ENCODE measurements around the gene MAGI2. TPM values are rescaled to one million over a fixed set of nuclear protein-coding genes. Genes with fewer than 3 reads are reported as not detected.

MAGI2 gene
- total RNA-seq, 1 donor = 0.42 TPM

DNA sequence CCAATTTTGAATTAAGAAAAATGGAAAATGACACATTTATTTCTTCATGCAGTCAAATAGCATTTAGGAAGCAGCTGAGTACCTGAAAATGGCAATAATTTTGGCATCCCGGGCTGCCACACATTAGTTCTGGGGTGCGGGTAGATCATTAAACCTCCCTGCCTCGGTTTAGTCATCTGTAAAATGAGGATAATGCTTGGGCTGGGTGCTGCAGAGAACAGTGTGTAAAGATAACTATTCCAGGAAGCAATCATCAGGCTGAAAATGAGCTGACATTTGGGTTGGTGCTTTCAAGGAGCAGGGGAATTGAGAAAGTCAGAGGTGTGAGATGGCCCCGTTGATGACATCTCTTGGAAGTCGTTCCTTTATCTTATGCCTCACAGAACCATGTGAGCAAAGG is 887.7 kb downstream of the MAGI2 start:
- no peaks in the 10 kb centered on the region for H3K27me3 ChIP-seq (ENCODE audit: insufficient read depth, low read length)
- H3K9me3 ChIP-seq (ENCODE audit: low read depth, low read length) = no peaks in the 10 kb centered on the region
- H3K4me3 ChIP-seq (ENCODE audit: low read length) = no peak overlapping the region
- H3K4me1 ChIP-seq (ENCODE audit: insufficient read depth, low read length) = no peaks in the 10 kb centered on the region

DNA sequence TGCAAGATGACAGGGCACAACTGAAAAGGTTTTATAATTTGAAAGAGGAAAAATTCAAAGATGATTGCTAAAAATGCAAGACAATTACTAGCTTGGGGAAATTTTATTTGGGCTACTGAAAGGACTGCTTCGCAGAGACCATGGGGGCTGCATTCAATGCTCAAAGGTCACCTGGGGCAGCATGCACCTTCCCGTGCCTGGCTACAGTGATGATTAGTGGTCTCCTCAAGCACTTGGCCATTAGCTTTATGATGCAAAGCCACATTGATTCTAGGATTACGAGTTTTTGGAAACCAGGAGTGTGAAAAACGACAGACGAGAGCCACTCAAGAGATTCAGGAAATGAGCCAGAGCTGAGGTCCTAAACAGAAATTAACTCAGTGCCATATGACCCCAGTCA is 890.3 kb downstream of the MAGI2 start:
- Histone ChIP-seq H3K4me3 (ENCODE audit: low read length) (no peak overlapping the region), H3K9me3 (ENCODE audit: low read depth, low read length) (no peaks in the 10 kb centered on the region)

DNA sequence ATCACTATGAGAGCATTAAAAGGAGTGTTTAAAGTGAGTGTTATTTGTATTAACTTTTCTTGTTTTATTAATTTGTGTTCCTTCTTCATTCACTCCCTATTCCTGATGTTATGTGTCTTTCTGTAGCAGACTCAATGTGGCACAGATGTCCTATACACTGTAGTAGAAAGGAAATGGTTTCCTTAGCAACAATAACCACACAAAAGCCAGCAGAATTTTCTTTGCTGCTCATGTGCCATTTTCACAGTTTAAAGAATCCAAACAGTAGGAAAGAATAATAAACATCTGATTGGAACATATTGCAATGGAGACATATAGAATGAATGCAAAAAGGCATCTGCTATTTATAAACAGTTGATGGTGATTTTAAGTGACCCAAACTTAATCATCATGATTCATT is 891.3 kb downstream of the MAGI2 start:
- H3K27me3 ChIP-seq (ENCODE audit: insufficient read depth, low read length) = no peaks in the 10 kb centered on the region
- H3K4me1 ChIP-seq (ENCODE audit: insufficient read depth, low read length) = no peaks in the 10 kb centered on the region
- H3K9me3 ChIP-seq (ENCODE audit: low read depth, low read length) = no peaks in the 10 kb centered on the region
- no peak overlapping the region for H3K4me3 ChIP-seq (ENCODE audit: low read length)

More for the DNA sequence above, 890.3 kb downstream of the MAGI2 start:
- no peaks in the 10 kb centered on the region for H3K27me3 ChIP-seq (ENCODE audit: insufficient read depth, low read length)
- H3K4me1 ChIP-seq (ENCODE audit: insufficient read depth, low read length) = no peaks in the 10 kb centered on the region

DNA sequence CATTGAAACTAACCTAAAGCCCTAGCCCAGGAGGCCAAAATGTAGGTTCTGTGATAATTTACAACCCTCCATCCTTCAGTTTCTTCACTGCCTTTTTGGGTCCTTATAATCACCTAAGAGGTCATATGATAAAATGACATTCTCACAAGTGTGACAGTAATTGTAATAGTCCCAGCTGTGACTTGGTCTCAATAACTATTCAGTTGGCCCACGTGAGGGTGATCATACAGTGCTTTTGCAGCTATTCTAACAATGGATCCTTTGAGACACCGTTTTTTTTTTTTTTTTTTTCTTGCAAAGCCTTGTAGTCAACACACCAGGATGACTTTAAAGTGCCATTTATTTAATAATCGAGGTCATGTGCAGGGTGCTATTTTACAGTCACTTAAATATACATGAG is 894.9 kb downstream of the MAGI2 start:
- H3K4me1 ChIP-seq (ENCODE audit: insufficient read depth, low read length) = no peaks in the 10 kb centered on the region
- H3K4me3 ChIP-seq (ENCODE audit: low read length) = no peak overlapping the region
- H3K9me3 ChIP-seq (ENCODE audit: low read depth, low read length) = no peaks in the 10 kb centered on the region
- H3K27me3 ChIP-seq (ENCODE audit: insufficient read depth, low read length) = no peaks in the 10 kb centered on the region

DNA sequence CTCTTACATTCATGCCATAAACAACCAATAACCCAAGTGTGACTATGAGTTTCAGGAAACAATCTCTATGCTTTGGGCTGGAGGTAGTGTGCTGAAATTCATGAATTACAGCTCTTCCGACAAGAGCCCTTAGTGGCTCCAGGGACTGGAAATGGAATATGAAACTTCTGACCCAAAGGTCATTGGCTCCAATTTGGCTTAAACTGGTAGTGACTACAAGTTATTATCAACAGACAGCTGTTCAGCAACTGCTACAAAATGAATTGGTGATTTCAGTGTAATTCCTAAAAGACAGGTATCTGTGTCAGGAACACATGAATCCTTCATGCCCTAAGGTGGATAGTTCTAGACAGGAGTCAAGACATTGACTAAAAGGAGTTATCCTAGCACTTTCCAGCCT is 909.5 kb downstream of the MAGI2 start:
- Histone ChIP-seq H3K27me3 (ENCODE audit: insufficient read depth, low read length) (no peaks in the 10 kb centered on the region), H3K9me3 (ENCODE audit: low read depth, low read length) (no peaks in the 10 kb centered on the region), H3K4me3 (ENCODE audit: low read length) (no peak overlapping the region), H3K4me1 (ENCODE audit: insufficient read depth, low read length) (no peaks in the 10 kb centered on the region)

DNA sequence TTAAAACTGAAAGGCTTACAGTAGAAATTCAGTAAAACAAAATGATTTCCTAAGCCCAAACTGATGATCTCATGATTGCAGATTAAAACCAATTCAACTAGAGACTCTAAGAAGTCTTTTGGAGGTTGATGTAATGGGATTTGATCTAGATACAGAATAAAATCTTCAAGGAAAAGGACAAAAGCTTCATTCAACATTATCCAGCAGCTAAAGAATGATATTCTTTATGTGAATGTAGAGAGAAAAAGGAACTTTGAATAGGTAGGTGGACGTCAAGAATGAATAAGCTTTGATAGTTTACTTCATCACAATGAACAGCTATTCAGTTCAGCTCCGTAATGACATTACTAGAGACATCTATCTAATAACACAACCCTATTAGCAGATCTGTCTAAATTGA is 910.5 kb downstream of the MAGI2 start:
- Histone ChIP-seq H3K27me3 (ENCODE audit: insufficient read depth, low read length) (no peaks in the 10 kb centered on the region), H3K9me3 (ENCODE audit: low read depth, low read length) (no peaks in the 10 kb centered on the region), H3K4me1 (ENCODE audit: insufficient read depth, low read length) (no peaks in the 10 kb centered on the region), H3K4me3 (ENCODE audit: low read length) (no peak overlapping the region)

DNA sequence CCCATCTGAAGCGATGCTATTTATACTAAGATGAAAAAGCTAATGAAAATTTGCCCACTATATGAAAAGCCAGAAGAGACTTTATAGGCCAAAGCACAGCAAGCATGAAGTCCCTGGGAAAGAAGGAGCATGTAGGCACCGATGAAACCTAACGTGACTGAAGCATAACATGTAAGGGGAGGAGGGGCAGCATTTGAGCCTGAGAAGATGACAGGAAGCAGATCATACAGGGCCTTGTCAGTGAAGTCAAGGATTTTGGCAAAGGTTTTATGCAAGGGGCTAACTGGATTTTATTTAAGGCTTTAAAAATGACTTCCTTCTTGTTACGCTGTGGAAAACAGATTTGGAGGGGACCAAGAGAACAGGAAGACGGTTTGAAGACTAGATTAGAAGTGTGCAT is 910.9 kb downstream of the MAGI2 start:
- no peaks in the 10 kb centered on the region for H3K27me3 ChIP-seq (ENCODE audit: insufficient read depth, low read length)
- no peak overlapping the region for H3K4me3 ChIP-seq (ENCODE audit: low read length)
- H3K9me3 ChIP-seq (ENCODE audit: low read depth, low read length) = no peaks in the 10 kb centered on the region
- no peaks in the 10 kb centered on the region for H3K4me1 ChIP-seq (ENCODE audit: insufficient read depth, low read length)

DNA sequence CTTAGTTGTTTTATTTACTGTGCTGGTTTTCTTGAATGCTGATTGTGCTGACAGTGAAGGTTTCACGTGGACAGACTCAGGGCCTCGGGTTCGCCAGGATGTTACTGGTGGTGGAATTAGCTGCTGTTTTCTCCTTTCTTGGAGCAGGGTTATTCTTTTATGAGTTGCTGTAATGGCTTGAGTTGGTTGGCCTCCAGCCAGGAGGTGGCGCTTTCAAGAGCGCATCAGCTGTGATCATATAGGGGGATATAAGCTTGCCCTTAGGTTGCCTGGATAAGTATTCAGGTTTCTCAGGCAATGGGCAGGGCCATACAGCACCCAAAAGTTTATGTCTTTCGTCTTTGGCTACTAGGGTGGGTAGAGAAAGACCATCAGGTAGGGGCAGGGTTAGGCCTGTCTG is 913.6 kb downstream of the MAGI2 start:
- Histone ChIP-seq H3K4me3 (ENCODE audit: low read length) (no peak overlapping the region), H3K4me1 (ENCODE audit: insufficient read depth, low read length) (no peaks in the 10 kb centered on the region), H3K9me3 (ENCODE audit: low read depth, low read length) (no peaks in the 10 kb centered on the region), H3K27me3 (ENCODE audit: insufficient read depth, low read length) (no peaks in the 10 kb centered on the region)

DNA sequence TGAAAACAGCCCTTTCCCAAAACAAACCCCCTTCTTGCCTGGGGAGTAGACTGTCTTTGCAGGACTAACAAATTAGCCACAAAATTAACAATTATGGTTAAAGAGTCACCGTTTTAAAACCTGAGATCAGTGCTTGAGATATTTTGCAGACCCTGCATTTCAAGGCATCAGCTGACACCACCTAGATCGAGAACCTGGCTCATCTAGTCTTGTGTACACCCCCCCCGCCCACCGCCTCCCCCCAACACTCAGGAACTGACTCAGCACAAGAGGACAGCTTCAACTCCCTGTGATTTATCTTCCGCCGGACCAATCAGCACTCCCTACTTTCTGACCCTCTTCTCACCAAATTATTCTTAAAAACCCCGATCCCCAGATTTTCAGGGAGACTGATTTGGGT is 917.8 kb downstream of the MAGI2 start:
- H3K27me3 ChIP-seq (ENCODE audit: insufficient read depth, low read length) = no peaks in the 10 kb centered on the region

DNA sequence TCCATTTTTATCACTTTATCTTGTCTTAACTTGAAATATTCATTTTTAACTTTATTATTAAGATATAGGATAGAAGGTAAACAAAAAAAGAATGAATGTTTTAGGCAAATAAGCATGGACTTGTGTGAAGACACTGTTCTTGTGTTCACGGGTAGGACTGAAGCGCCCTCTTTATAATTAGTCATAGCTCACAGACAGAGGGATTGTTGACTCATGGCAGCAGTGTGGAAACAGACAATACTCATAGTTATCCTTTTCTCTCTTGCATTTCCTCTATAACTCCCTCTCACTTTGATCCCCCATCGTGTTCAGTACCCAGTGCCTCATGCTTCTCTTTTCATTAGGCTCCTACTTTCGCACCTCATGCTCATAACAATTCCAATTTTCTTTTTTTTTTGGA is 923.1 kb downstream of the MAGI2 start:
- H3K4me3 ChIP-seq (ENCODE audit: low read length) = no peak overlapping the region
- no peaks in the 10 kb centered on the region for H3K9me3 ChIP-seq (ENCODE audit: low read depth, low read length)
- no peaks in the 10 kb centered on the region for H3K27me3 ChIP-seq (ENCODE audit: insufficient read depth, low read length)
- no peaks in the 10 kb centered on the region for H3K4me1 ChIP-seq (ENCODE audit: insufficient read depth, low read length)

More for the DNA sequence above, 917.8 kb downstream of the MAGI2 start:
- Histone ChIP-seq H3K9me3 (ENCODE audit: low read depth, low read length) (no peaks in the 10 kb centered on the region), H3K4me3 (ENCODE audit: low read length) (no peak overlapping the region), H3K4me1 (ENCODE audit: insufficient read depth, low read length) (no peaks in the 10 kb centered on the region)

DNA sequence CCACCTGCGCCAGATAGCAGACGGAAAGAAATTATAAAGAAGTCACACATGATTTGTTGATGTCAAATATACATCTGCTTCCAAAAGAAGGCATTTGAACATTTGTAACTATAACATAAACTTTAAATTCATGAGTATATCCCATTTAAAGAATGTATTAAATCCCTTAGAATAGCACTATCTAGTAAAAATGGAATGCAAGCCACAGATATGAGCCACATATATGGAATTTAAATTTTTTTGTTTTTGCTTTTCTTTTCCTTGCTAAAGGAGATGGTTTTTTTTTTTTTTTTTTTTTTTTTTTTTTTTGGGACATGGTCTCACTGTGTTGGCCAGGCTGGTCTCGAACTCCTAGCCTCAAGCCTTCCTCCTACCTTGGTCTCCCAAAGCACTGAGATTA is 924.1 kb downstream of the MAGI2 start:
- H3K9me3 ChIP-seq (ENCODE audit: low read depth, low read length) = no peaks in the 10 kb centered on the region
- no peak overlapping the region for H3K4me3 ChIP-seq (ENCODE audit: low read length)
- no peaks in the 10 kb centered on the region for H3K27me3 ChIP-seq (ENCODE audit: insufficient read depth, low read length)
- no peaks in the 10 kb centered on the region for H3K4me1 ChIP-seq (ENCODE audit: insufficient read depth, low read length)

DNA sequence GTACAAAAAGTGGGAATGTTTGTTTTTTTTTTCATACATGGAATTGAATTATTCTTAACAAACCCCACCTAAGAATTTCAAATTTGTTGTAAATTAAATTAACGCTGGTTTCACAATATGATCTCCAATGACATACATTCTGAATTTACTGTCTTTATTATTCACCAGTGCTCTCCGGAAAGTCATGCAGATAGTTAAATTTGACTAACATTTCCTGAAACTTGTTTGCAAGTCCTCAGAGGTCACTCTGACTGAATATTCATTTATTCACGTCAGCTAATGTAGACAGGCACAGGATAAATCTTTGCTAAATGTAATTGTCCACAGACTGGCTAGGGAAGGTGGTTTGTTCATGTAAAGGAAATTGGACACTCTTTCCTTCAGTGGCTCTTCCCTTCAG is 924.5 kb downstream of the MAGI2 start:
- no peak overlapping the region for H3K4me3 ChIP-seq (ENCODE audit: low read length)
- no peaks in the 10 kb centered on the region for H3K27me3 ChIP-seq (ENCODE audit: insufficient read depth, low read length)
- no peaks in the 10 kb centered on the region for H3K9me3 ChIP-seq (ENCODE audit: low read depth, low read length)
- H3K4me1 ChIP-seq (ENCODE audit: insufficient read depth, low read length) = no peaks in the 10 kb centered on the region

DNA sequence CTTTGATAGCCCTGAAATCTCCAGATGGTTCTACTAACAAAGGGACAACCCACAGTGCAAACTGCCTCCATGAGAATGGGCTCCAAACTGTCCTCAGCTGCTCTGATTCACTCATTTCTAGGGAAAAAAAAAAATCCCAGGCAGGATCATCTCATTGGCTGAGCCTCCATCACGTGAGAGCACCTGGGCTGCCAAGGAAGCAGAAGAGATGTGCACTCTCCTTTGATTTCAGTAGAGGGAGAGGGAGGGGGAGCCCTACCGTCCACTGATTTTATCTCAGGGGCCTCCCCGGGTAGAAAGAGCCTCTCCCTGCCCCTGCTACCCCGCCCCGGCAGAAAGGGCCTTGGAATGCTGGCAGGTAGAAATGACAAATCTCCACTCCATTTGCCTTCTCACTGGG is 929.5 kb downstream of the MAGI2 start:
- no peak overlapping the region for H3K4me3 ChIP-seq (ENCODE audit: low read length)
- no peaks in the 10 kb centered on the region for H3K4me1 ChIP-seq (ENCODE audit: insufficient read depth, low read length)
- H3K9me3 ChIP-seq (ENCODE audit: low read depth, low read length) = no peaks in the 10 kb centered on the region
- H3K27me3 ChIP-seq (ENCODE audit: insufficient read depth, low read length) = no peaks in the 10 kb centered on the region

DNA sequence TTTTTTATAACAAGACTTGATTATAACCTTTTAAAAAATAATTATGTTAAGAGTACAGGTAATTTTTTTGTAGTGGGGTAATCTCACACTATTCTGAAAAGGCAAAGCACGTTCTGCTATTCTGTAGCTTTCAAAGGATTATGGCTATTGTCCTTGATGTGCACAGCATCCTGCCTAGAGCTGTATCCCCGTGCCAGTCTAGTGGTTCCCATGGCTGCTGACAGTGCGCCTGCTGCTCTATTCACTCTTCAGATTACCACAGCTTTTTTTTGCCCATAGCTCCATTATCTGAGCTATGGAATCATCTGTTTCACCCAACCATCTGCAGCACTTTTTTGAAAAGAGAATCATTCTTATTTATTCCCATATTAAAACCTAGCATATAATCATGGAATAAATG is 931.5 kb downstream of the MAGI2 start:
- Histone ChIP-seq H3K27me3 (ENCODE audit: insufficient read depth, low read length) (no peaks in the 10 kb centered on the region), H3K9me3 (ENCODE audit: low read depth, low read length) (no peaks in the 10 kb centered on the region), H3K4me1 (ENCODE audit: insufficient read depth, low read length) (no peaks in the 10 kb centered on the region)

DNA sequence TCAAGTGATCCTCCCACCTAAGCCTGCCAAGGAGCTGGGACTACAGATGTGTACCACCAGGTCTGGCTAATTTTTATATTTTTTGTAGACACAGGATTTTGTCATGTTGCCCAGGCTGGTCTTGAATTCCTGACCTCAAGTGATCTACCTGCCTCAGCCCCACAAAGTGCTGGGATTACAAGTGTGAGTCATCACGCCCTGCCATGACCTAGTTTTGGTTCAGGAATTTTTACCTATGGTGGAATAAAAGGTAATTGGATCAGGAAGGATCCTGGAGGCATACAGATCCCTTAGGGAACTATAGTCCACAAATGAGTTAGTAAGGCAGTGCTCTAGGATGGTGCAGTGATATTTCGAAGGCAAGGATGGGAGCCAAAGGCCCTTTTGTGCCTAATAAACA is 937.0 kb downstream of the MAGI2 start:
- no peaks in the 10 kb centered on the region for H3K27me3 ChIP-seq (ENCODE audit: insufficient read depth, low read length)
- H3K4me3 ChIP-seq (ENCODE audit: low read length) = no peak overlapping the region
- H3K4me1 ChIP-seq (ENCODE audit: insufficient read depth, low read length) = no peaks in the 10 kb centered on the region
- no peaks in the 10 kb centered on the region for H3K9me3 ChIP-seq (ENCODE audit: low read depth, low read length)

More for the DNA sequence above, 931.5 kb downstream of the MAGI2 start:
- H3K4me3 ChIP-seq (ENCODE audit: low read length) = no peak overlapping the region

DNA sequence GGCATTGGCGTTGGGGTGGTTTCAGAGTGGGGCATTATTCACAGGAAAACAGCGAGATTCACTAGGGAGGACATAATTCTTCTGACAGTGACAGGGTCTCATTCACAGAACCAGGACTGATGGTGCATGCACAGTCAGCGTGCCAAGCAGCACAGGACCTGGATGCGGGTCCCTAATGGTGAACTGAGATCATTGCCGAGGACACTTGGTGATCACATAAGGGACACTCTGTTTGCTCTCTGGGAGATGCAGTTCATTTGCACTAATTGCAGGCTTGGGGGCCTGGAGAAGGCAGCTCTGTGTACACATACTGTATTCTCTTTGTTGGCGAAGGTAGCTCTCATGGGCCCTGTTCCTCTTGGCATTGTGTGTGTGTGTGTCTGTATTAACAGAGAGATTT is 938.8 kb downstream of the MAGI2 start:
- Histone ChIP-seq H3K27me3 (ENCODE audit: insufficient read depth, low read length) (no peaks in the 10 kb centered on the region), H3K4me3 (ENCODE audit: low read length) (no peak overlapping the region), H3K9me3 (ENCODE audit: low read depth, low read length) (no peaks in the 10 kb centered on the region), H3K4me1 (ENCODE audit: insufficient read depth, low read length) (no peaks in the 10 kb centered on the region)
